Stimulated activated CD4-positive, alpha-beta T cell treated with anti-CD3 and anti-CD28 coated beads, Interleukin-15, amount 100 ng/mL, for 48 hours (primary cell): ENCODE results near the gene SLC16A7.
"Not testable (repeated sequence)": the region's sequence is repeated elsewhere in the genome, so short reads cannot be mapped to it uniquely, and the experiment has no call there.

ENCODE experiments used
- DNase-seq, 2 donors: peaks; one replicate each; pipeline ENCODE4 v3.0.0-alpha.2; 2020; ENCODE audit warnings: low read depth in 2 of 2

Gene SLC16A7

DNA sequence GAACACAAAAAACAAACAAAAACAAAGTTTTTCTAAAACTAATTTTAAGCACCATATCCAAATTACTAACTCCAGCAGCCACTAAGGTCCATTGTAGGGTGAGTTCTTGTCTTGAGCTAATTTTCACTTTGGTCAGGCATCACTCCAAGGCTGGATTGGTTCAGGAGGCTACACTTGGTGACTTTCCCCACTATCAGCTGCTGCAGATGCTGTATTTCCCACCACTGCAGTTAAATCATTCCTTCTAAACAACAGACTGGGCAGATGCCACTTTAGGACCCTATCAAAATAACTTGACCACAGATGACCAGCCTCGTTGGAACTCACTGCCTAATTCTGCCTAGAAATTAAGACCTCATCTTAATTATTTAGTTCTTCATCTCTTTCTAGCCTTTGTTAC is 140.5 kb downstream of the SLC16A7 start:
- no peak for DNase-seq

DNA sequence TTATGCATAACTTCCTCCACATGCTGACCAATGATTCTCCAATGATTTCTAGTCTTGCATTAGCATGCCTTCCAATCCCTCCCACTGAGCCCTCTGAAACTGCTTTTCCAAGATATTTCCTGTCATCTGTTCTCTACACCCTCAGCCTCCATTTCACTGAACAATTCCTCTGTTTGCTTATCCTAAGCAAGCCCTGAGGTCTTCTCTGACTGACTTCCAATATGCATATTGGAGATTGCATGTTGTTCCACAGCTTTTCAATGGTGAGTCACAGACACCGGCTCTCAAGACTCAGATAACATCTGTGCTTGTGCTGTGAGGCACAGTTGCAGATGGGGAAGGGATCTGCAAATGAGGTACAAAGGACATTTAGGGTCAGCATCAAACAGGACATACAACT is 141.0 kb downstream of the SLC16A7 start:
- no peak for DNase-seq

DNA sequence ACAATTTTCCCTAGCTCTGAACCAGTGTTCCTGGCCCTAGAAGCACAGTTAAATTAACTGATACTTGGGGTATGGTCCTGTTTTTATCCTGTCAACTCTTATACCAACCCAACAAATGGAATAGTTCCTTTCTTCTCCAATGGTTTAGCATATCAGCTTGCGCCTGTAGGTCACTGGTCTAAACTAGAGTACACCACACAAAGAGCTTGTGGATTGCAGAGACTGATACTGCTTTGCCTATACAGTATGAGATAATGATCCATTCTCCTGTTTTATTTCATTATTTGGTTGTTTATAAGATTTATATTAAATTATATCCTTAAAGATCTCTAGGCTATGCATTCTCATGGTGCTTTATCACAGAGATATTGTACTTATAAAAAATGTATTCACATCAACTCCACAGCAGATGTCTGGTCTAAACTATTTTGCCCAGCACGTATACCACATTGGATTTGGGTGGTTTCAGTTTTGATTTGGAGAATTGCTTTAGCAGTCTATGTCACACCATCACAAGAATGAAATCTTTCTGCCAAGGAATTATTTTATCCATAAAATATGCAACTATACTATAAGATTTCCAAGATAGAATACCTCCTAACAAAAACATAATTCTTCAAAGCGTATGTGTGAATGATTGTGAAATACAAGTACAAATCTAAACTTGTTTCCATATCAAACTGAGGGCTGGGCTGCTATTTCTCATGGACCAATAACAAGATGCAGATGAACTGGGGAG is 142.1 kb downstream of the SLC16A7 start:
- no peak for DNase-seq

DNA sequence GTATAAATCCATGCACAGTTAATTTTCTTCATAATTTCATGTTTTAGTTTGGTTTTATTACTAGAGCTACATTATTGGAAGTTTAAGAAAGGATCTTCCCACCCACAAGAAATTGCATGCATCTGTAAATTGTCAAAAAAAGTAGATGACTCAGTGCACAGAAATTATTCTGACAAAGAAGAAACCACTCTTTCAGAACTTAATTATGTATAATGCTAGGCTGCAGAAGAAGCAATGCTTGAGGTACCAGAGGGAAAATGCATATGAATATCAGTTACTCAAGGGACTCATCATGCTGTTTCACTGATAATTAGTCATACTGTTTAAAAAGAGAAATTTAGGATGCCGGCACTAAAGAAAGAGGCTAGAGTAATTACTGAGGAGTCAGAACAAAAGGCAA is 147.0 kb downstream of the SLC16A7 start:
- DNase-seq, result no peak

DNA sequence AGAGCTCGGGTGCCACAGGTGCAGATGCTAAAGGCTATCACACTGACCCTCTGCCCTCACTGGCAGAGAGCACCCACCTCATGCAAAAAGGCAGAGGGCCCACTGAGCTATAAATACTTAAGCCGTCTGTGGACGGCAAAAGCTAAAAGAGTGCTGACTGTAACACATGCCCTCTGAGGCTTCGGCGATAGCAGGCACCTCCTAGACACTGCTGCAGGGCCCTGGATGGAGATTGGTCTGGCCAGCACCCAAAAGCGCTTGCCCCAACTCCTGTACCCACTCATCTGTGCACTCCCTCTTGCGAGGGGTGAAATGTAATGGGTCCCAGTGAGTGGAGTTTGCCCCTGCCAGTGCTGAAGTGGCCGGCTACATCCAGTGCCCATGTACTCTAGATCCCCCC is 148.7 kb downstream of the SLC16A7 start:
- no peak for DNase-seq

DNA sequence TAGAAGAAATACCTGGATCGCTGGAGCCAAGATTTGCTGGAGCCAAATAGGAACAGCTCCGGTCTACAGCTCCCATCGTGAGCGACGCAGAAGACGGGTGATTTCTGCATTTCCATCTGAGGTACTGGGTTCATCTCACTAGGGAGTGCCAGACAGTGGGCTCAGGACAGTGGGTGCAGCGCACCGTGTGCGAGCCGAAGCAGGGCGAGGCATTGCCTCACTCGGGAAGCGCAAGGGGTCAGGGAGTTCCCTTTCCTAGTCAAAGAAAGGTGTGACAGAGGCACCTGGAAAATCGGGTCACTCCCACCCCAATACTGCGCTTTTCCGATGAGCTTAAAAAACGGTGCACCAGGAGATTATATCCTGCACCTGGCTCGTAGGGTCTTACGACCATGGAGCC is 155.3 kb downstream of the SLC16A7 start:
- DNase-seq, result not testable (repeated sequence)

DNA sequence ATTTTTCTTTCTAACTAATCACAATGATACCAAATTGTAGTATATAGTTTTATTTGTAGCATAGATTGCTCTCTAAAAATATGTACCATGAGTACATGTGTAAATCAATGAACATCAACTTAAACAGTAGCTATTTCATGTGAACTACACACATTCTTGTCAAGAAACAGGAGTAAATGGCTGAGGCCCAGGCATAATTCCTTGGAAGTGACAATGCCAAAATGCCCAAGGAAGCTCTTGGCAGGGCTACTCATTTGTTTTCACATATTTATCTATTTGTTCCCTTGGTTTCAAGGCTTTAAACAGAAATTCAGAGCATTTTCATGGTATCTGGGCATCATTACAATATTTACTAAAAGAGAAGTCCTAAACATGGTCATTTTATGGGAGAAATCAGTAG is 165.7 kb downstream of the SLC16A7 start:
- no peak for DNase-seq

DNA sequence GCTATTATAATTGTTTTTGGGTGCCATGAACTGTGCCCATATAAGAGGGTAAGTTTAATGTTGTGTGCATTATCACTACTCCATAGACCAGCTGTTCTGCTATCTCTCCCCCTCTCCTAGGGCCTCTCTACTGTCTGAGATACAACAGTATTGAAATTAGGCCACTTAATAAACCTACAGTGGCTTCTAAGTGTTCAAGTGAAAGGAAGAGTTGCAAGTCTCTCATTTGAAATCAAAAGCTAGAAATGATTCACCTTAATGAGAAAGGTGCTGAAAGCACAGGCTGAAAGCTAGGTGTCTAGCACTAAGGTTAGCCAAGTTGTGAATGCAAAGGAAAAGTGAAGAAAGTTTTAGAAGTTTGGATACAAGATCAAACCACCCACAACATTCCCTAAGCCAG is 168.0 kb downstream of the SLC16A7 start:
- no peak for DNase-seq

DNA sequence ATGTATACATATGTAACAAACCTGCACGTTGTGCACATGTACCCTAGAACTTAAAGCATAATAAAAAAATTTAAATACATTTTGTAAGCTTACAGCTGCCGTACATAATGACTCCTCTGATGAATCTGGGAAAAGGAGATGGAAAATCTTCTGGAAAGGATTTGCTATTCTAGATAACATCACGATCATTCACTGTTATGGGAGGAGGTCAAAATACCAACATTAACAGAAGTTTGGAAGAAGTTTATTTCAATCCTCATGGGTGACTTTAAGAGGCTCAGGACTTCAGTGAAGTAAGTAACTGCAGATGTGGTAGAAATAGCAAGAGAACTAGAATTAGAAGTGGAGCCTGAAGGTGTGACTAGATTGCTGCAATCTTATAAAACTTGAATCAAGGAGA is 172.2 kb downstream of the SLC16A7 start:
- no peak for DNase-seq

DNA sequence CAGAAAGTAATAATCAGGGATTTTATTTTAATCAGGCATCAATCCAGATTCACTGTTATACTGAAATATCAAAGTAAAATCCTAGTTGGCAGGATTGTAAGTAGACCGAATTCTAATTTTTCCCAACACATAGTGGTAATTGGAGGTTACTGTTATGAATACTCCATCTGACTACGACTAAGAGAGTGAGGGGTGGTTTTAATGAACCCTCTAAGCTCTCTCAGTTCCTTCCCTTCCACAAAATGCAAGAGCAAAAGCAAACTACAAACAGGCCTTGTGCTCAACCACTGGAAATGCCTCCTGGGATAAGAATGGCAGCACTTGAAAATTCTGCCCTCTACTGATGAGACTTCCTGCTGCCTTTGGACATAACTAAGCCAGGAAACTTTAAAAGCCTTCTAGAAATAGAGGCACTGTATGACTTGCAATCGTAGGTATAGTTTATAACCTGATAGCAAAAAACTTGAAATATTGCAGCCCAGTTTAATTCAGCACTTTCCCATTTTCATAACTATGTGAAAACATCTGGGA is 184.8 kb downstream of the SLC16A7 start:
- DNase-seq, result no peak

DNA sequence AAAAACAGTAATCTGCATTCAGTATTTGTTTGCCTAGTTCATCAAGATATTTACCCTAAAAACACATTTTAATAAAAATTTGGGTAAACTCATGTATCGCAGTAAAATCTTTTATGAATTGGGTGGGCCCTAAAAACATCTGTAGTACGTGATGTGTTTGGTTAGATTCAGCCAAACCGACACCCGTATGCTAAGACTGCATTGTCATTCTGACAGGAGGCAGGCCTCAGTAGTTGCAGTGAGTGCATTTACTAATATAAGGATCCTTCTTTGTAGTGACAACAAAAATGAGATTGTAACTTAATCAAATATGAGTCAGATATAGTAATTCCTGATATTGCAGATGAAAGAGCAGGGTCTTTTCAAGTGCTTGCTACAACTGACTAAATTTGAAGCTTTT is 191.8 kb downstream of the SLC16A7 start:
- DNase-seq, result no peak

DNA sequence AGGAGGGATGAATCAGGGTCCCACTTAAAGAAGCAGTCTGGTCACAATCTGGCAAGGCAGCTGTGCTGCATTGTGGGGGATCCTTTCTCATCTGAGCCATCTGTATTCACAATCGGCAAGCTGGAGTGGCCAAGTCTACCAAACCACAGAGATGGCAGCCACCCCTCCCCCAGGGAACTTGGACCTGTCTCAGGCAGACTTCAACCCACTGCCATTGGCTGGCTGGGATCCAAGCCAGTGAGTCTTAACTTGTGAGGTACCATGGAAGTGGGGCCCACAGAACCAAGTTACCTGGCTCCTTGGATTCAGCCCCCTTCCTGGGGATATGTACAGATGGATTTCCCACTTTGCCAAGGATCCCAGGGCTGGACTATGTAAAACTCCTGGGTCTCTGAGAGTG is 196.8 kb downstream of the SLC16A7 start:
- DNase-seq, result no peak

DNA sequence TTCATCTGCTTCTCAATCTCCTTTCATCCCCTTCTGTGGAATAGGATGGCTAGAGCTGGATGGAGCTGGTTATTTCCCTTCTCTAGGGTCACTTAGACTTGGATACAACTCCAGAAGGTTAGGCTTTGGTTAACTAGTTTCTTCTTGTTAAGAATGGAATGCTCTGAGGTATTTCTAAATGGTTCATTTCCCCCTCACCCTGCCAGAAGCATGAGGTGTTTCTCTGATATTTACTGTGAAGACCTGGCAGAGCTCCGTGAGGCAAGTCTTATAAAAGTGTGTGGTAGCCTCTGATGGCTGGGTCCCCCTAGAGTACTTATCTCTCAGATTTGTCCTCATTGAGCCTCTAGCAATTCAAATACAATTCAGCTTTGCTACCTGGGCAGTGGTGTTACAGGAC is 207.9 kb downstream of the SLC16A7 start:
- no peak for DNase-seq

DNA sequence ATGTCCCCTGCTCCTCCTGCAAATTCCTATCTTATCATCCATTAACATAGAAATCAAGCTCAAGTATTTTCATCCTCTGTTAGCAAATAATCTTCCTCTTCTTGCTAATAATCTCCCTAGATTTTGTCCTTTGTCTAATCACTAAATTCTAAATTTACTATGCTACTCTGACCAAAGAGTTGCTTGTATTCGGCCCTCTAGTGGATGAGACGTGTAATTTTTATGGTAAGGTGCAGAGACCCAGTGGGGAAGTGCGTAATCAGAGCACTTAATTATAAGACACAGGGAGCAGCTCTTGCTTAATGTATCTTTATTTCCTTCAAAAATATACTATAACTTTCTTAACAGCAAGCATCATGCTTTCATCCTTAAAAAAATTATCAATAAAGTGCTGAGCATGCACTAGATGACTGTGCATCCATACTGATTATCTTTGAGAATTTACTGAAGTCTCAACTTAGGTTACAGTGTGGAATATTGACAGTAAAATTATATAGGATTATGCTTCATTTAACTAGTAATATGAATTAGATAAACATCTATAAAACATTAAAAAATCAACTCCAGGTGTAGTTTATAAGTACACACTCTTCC is 212.6 kb downstream of the SLC16A7 start:
- no peak for DNase-seq

DNA sequence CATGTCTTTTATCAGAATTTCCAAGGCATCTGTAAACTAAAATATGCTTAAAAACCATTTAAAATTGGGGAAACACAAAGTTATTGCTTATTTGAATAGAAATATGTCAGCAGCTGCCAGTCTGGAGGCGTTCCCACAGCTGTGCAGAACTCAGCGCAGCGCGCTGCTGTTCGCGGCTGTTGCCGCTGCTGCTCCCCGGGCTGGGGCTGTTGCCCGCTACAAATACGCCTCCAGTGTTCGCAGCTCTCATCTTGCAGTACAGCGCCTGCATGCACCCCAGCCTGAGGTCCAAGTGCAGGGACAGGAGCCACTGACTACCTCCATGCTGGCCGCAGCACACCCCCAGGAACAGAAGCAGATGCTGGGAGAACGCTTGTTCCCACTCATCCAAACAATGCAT is 216.2 kb downstream of the SLC16A7 start:
- no peak for DNase-seq

DNA sequence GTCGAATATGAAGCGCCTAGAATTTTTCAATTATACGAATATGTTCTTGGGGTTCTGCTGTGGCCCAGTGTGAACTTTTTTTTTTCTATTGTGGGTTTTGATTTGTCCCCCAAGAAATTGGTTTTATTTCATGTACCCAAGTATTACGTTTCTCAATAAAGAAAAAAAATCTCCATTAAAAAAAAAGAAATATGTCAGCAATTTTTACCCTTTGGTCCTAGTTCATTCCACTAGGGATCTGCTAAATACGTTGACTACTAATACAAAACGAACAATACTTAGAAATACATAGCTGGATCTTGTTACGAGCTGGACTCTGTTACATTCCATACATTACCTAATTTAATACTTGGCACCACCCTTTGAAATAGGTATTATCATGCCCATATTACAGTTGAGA is 216.9 kb downstream of the SLC16A7 start:
- no peak for DNase-seq

DNA sequence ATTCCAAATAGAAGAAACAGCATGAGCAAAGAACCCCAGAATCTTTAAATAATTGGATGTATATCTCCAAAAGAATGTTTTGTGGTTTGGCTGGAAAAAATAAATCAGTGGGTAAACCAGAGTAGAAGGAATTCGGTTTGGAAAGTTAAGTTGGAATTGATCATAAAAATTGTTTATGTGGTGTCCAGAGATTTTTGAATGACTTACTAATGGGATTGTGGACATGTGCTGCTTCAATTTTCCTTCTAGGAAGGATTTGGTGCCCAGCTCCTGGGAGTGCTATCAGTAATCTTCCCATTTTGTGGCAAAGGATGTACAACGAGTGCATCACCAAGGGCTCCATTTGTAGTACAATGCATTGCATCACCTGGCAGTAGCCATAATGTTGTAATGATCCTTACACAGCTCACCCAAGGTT is 224.8 kb downstream of the SLC16A7 start:
- DNase-seq, result no peak

DNA sequence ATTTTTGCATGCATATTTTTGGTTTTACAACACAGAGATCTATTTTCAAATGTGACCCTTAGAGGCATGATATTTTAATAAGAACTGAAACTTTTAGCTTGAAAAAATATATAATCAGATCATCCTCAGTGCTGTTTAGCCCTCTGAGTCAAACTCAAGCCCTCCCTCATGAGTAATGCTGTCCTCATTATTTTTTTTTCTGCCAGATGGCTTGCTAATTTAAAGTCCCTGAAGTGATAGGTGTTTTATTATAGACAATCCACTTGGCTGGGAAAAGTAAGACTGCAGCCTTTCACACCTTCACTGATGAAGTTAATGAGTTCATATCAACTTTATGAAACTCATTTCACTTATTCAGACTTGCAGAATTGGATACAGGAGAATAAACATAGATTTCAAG is 227.7 kb downstream of the SLC16A7 start:
- no peak for DNase-seq

DNA sequence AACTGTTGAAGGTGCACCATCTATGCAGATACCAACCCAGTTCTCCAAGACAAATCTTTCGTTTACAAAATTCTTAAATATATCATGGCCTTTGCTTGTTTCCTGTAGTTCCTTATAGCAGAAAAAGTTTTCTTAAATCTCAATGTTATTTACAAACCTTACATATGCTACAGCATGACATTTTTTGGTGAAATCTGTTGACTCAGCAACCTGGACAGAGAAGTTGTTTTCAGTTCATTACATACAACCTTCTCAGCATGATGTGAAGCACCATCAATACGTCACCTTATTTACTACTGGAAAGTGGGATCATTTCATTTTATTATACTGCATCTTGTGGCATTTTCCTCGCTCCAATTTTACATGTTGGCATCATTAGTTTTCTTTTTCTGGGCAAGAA is 231.9 kb downstream of the SLC16A7 start:
- no peak for DNase-seq

DNA sequence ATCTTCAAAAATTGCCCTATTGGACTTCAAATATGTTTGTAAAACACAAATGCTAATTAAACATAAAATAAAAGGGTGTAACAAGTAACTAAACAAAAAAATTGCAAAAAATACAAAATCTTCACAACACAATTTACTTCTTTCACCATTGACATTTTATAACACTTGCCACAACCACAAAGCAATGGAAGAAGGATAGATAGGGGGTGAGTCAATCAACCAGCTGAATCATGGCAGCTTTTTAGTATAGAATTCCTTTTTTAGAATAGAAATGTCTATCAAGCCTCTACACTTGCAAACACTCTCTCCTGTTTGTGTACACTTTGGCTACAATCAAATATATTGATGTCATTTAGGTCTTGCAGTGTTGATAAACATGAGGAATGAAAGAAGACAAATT is 232.7 kb downstream of the SLC16A7 start:
- DNase-seq, result no peak

DNA sequence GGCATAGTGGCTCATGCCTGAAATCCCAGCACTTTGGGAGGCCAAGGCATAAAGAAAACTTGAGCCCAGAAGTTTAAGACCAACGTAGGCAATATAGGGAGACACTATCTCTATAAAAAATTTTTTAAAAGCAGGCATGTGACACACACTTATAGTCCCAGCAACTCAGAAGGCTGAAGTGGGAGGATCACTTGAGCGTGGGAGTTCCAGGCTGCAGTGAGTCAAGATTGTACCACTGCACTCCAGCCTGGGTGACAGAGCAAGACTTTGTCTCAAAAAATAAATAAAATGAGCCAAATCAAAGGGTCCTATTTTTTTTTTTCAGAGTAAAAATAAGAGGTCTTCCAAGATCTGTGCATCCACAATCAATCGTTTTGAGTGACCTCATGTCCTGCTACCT is 237.6 kb downstream of the SLC16A7 start:
- no peak for DNase-seq

DNA sequence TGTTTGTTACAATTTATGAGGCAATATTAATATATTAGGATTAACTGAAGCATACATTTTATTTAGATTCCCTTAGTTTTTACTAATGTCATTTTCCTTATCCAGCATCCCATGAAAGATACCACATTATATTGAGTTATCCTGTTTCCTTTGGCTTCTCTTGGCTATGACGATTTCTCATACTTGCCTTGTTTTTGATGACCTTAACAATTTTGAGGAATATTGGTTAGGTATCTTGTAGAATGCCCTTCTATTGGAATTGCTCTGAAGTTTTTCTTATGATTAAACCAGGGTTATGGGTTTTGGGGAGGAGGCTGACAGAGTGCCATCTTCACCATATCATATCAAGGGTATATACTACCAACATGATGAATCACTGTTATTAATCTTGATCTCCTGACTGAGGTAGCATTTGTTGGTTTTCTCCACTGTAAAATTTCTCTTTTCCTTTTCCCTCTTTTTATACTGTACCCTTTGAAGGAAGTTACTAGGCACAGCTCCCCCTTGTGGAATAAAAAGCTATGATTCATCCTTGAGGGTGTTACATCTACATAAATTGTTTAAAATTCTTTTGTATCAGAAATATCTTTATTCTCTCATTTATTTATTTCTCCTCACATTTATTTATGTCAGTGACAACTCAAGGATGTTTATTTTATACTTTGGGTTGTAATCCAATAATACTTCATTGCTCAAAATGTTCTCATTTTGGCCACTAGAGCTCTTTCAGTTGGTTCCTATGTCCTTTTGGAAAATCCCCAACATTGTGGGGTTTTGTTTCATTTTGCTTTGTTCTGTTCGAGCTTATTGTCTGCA is 239.0 kb downstream of the SLC16A7 start:
- DNase-seq, result no peak
